Urinary bladder (tissue), 4 donors: Measurements from ENCODE around the gene SPTBN5. TPM values are rescaled to one million over a fixed set of nuclear protein-coding genes. Genes with fewer than 3 reads are reported as not detected.
"Not testable (repeated sequence)": the region's sequence is repeated elsewhere in the genome, so short reads cannot be mapped to it uniquely, and the experiment has no call there.

ENCODE experiments used
- DNase-seq: peaks from one replicate; pipeline ENCODE4 v3.0.0-alpha.2; 2015; ENCODE audit errors: extremely low spot score
- H3K27ac ChIP-seq: one replicate; pipeline ENCODE4 v1.5.1; 2013; ENCODE audit warnings: low read depth, mild to moderate bottlenecking, moderate library complexity
- H3K36me3 ChIP-seq: one replicate; pipeline ENCODE4 v1.6.1; 2013; ENCODE audit warnings: mild to moderate bottlenecking, moderate library complexity; ENCODE audit not compliant: insufficient read depth
- H3K4me1 ChIP-seq: one replicate; pipeline ENCODE4 v1.6.1; 2013; ENCODE audit warnings: mild to moderate bottlenecking, moderate library complexity; ENCODE audit not compliant: insufficient read depth
- H3K4me3 ChIP-seq: one replicate; pipeline ENCODE4 v1.5.1; 2013; ENCODE audit warnings: low read depth, low read length
- WGBS: extraction: QIAGEN DNeasy Blood & Tissue Kit; methylation state at CpG from one replicate; pipeline ENCODE4 v1.1.7; 2013; 5-methylcytosine and 5-hydroxymethylcytosine counted together
- polyA plus RNA-seq: library from polyadenylated mRNA; stranded (reverse); fragments of 200-250 nt; gene quantifications from one replicate; pipeline ENCODE4 v1.2.3, GENCODE V29; 2013
- total RNA-seq: library from RNA; depleted of rRNA; stranded (reverse); fragments of >200 nt; gene quantifications from one replicate; pipeline ENCODE4 v1.2.3, GENCODE V29; 2014
- donor health status: healthy with polysubstance abuse.
- donor health status: healthy.

SPTBN5 gene
- total and polyA plus RNA-seq, 2 donors, result 1.7 to 2.0 TPM

DNA sequence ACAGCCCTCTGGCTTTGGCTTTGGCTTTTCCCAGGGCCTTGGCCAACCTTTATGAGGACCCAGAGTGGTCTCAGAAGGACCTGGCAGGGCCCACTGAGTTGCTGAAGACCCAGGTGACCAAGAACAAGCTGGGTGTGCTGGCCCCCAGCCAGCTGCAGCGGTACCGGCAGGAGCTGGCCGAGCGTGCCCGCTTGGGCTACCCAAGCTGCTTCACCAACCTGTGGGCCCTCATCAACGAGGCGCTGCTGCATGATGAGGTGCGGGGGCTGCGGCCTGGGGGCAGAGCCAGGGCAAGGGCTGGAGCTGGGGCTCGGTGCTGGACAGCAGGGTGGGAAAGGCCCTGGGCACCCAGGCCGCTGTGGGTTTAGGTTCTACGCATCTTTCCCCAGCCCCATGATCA lies 49.0 kb downstream of the SPTBN5 start:
- DNase-seq, result no peak
- H3K36me3 ChIP-seq, result no peaks in the 10 kb centered on the region
- H3K4me3 ChIP-seq, result no peak overlapping the region
- WGBS, result 88% methylated on average over 12 of the region's 12 CpGs
- no peak overlapping the region for H3K27ac ChIP-seq
- H3K4me1 ChIP-seq, result no peaks in the 10 kb centered on the region

GRCh38 chr15:41843571-41843970 lies 50.3 kb downstream of the SPTBN5 start:
- no peak overlapping the region for H3K27ac ChIP-seq
- H3K4me3 ChIP-seq, result no peak overlapping the region
- WGBS, result 84% methylated on average over 10 of the region's 10 CpGs
- no peak for DNase-seq
- H3K36me3 ChIP-seq, result no peaks in the 10 kb centered on the region
- H3K4me1 ChIP-seq, result no peaks in the 10 kb centered on the region

DNA sequence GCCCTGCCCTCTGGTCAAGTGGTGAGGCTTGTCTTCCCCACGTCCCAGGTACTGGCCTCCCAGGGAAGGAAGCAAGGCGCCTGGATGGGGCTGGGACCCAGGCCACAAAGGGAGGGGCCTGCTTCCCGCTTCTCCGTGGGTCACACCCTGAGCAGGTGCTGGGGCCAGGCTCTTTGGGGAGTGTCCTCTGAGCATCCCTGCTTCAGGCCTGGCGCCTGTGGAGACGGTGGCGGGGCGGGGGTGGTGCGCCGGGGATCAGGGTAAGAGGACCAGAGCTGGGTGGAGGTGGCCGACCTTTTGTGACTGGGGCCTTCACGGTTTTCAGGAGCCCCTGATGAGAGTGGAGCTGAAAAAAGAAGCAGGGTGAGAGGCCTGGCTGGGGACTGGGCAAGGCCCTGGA lies 51.6 kb downstream of the SPTBN5 start:
- 76% methylated on average over 12 of the region's 12 CpGs for WGBS
- no peaks in the 10 kb centered on the region for H3K4me1 ChIP-seq

GRCh38 chr15:41841131-41841530 lies 52.7 kb downstream of the SPTBN5 start:
- Histone ChIP-seq H3K36me3 (no peaks in the 10 kb centered on the region), H3K4me3 (no peak overlapping the region), H3K4me1 (no peaks in the 10 kb centered on the region), H3K27ac (no peak overlapping the region)
- 93% methylated on average over 10 of the region's 10 CpGs for WGBS
- no peak for DNase-seq

More for the DNA sequence above, 51.6 kb downstream of the SPTBN5 start:
- H3K4me3 ChIP-seq, result no peak overlapping the region
- H3K27ac ChIP-seq, result no peak overlapping the region
- H3K36me3 ChIP-seq, result no peaks in the 10 kb centered on the region
- no peak for DNase-seq

- no peaks in the 10 kb centered on the region for H3K4me1 ChIP-seq
- 92% methylated on average over 15 of the region's 15 CpGs for WGBS
- H3K36me3 ChIP-seq, result no peaks in the 10 kb centered on the region
- H3K4me3 ChIP-seq, result no peak overlapping the region
- no peak for DNase-seq
- no peak overlapping the region for H3K27ac ChIP-seq
Measured at GRCh38 chr15:41840673-41841072, 53.2 kb downstream of the SPTBN5 start.

GRCh38 chr15:41839781-41840491 lies 53.9 kb downstream of the SPTBN5 start:
- Histone ChIP-seq H3K4me3 (no peak overlapping the region), H3K4me1 (no peaks in the 10 kb centered on the region), H3K36me3 (no peaks in the 10 kb centered on the region), H3K27ac (no peak overlapping the region)
- DNase-seq, result no peak
- WGBS, result 94% methylated on average over 16 of the region's 16 CpGs

DNA sequence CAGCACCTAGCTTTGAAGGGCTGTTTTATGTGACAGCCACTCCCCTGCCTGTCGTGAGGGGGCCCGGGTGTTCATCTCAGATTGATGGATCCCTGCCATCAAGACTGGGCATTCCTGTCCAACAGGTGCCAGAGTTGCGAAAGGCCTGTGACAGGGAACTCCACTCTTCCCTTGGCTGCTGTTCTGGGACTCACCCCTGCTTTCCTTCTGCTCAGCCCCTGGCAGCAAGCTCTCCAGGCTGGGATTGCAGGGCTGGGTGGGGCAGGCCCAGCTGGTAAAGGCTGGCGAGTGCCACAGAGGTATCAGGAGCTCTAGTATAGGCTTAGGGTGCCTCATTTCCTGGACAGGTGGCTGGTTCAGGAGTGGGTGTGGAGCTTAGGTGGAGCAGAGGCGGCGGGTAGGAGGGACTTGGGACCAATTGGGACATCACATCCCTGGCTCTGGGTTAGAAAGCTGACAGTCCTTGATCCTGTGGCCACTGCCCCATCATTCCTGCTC lies 55.4 kb downstream of the SPTBN5 start, which contains the start of gene PLA2G4B:
Gene PLA2G4B, plus strand, starts transcription at position 448 of the 498 bp plus-strand sequence. CDS start 67 bp downstream, outside the sequence.
- no peaks in the 10 kb centered on the region for H3K4me1 ChIP-seq
- DNase-seq, result peak; percentile 39
- H3K4me3 ChIP-seq, result no peak within 1 kb of the TSS
- peak within 1 kb of the TSS; percentile 44 for H3K27ac ChIP-seq
- WGBS, result 83% methylated on average over 6 of the region's 6 CpGs
- H3K36me3 ChIP-seq, result no peaks in the 10 kb centered on the region

DNA sequence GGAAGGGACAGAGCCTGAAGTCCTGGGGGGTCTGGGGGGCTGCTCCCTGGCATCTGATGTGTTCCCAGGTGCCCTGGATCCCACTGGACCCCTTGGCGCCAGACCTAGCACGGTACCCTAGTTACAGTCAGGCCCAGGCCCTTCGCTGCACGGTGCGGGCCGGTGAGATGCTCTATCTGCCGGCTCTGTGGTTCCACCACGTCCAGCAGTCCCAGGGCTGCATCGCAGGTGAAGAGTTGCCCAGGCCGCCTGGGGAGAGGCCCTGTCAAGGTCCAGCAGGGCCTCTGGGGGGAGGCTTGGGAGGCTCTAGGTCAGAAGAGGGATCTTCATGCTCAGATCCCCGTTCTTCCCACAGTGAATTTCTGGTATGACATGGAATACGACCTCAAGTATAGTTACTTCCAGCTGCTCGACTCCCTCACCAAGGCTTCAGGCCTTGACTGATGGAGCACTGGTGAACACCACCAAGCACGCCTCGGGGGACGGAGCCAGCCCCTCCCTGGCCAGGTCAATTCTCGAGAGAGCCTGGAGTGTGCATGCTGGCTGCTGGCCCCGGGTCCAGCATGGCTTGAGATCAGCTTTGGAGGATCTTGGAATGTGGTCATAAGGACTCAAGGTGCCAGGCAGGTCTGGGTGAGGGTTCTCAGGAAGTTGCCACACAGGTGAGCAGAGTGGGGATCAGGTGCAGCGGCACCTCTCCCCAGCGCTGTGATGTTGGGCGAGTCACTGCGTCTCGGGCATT lies 57.0 kb downstream of the SPTBN5 start:
- Histone ChIP-seq H3K36me3 (no peaks in the 10 kb centered on the region), H3K27ac (no peak overlapping the region), H3K4me1 (no peaks in the 10 kb centered on the region), H3K4me3 (no peak overlapping the region)
- DNase-seq, result no peak
- WGBS, result 91% methylated on average over 23 of the region's 23 CpGs

GRCh38 chr15:41836073-41836472 lies 57.8 kb downstream of the SPTBN5 start:
- H3K36me3 ChIP-seq, result no peaks in the 10 kb centered on the region
- 63% methylated on average over 6 of the region's 6 CpGs for WGBS
- no peaks in the 10 kb centered on the region for H3K4me1 ChIP-seq
- H3K27ac ChIP-seq, result no peak overlapping the region
- H3K4me3 ChIP-seq, result no peak overlapping the region
- DNase-seq, result no peak

DNA sequence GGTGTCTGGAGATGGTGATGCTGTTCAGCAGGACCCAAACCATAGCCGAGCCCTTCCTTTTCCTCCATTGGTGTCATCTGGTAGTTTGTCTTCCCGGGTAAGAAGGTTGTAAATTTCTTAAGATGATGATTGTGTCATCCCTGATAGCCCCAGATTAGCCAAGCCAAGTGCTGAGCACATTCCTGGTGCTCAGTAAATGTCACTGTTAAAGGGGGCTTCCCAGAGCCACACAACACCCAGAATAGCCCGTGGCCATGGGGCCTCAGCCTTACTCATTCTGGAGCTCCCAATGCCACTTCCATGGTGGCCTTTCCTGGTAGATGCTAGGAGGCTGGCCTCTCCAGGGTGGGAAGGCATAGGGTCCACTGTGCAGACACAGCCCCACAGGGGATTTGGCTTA lies 59.8 kb downstream of the SPTBN5 start:
- Histone ChIP-seq H3K4me3 (no peak overlapping the region), H3K27ac (no peak overlapping the region), H3K4me1 (no peaks in the 10 kb centered on the region), H3K36me3 (no peaks in the 10 kb centered on the region)
- 72% methylated on average over 3 of the region's 3 CpGs for WGBS
- DNase-seq, result no peak

GRCh38 chr15:41832875-41833274 lies 61.0 kb downstream of the SPTBN5 start:
- Histone ChIP-seq H3K4me3 (no peak overlapping the region), H3K4me1 (no peaks in the 10 kb centered on the region), H3K36me3 (no peaks in the 10 kb centered on the region), H3K27ac (no peak overlapping the region)
- DNase-seq, result peak; percentile 71
- WGBS, result 79% methylated on average over 3 of the region's 3 CpGs

- no peaks in the 10 kb centered on the region for H3K4me1 ChIP-seq
- no peak overlapping the region for H3K4me3 ChIP-seq
- 96% methylated on average over 10 of the region's 10 CpGs for WGBS
- H3K36me3 ChIP-seq, result no peaks in the 10 kb centered on the region
- DNase-seq, result no peak
- H3K27ac ChIP-seq, result no peak overlapping the region
Measured at GRCh38 chr15:41832208-41832607, 61.6 kb downstream of the SPTBN5 start.

DNA sequence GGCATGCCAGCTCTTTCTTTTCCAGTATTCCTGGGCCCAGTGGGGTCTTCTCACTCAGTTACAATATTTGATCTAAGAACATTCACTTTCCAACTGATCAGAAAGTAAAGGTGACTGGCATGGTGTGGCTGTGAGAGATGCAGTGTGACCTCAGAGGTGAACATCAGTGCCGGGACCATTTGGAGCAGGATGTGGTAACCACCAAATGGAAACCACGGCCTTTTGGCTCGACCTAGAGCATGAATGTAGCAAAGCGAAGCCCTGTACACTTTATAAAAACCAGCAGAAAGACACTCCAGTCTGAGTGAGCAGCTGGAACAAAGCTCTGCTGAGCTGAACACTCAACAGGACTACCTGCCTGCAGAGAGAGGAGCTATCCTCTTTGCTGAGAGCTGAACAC lies 62.6 kb downstream of the SPTBN5 start:
- not testable (repeated sequence) for H3K27ac ChIP-seq, H3K4me3 ChIP-seq, H3K36me3 ChIP-seq, DNase-seq, H3K4me1 ChIP-seq
- WGBS, result 80% methylated on average over 4 of the region's 4 CpGs
